ENCODE measurements around the gene DNAJC16. TPM values are rescaled to one million over a fixed set of nuclear protein-coding genes. Genes with fewer than 3 reads are reported as not detected.

The DNAJC16 gene
- total RNA-seq, 1 donor from 2014 or later = 23.9 TPM

GRCh38 chr1:15622712-15623373 is 96.2 kb downstream of the DNAJC16 start:
- Histone ChIP-seq H3K4me3 (no peak overlapping the region), H3K27me3 (ENCODE audit: low read depth) (no peaks in the 10 kb centered on the region), H3K27ac (peak overlapping the region; percentile 9), H3K36me3 (peaks cover 13% of the 10 kb centered on the region), H3K9me3 (no peaks in the 10 kb centered on the region), H3K4me1 (peaks cover 92% of the 10 kb centered on the region)
- no peak for TF ChIP-seq CTCF (IDR thresholded peaks at IDR 0.05)
- intact Hi-C loops (cut with DNase I) = no loop called here
- peak in 1 of 2 donors; percentile 50 for ATAC-seq
- DNase-seq = no peak

- Histone ChIP-seq H3K36me3 (peaks cover 18% of the 10 kb centered on the region), H3K27me3 (ENCODE audit: low read depth) (no peaks in the 10 kb centered on the region), H3K9me3 (no peaks in the 10 kb centered on the region), H3K4me1 (peaks cover 93% of the 10 kb centered on the region), H3K4me3 (no peak overlapping the region), H3K27ac (no peak overlapping the region)
- no peak for TF ChIP-seq CTCF (IDR thresholded peaks at IDR 0.05)
- DNase-seq = no peak
- ATAC-seq = no peak
- intact Hi-C loops (cut with DNase I) = no loop called here
These were observed 96.8 kb downstream of the DNAJC16 start for GRCh38 chr1:15623435-15623834.

GRCh38 chr1:15624133-15624714 is 97.6 kb downstream of the DNAJC16 start:
- intact Hi-C loops (cut with DNase I) = no loop called here

GRCh38 chr1:15625056-15625917 is 98.6 kb downstream of the DNAJC16 start:
- Histone ChIP-seq H3K27ac (no peak overlapping the region), H3K9me3 (no peaks in the 10 kb centered on the region), H3K4me1 (peaks cover 78% of the 10 kb centered on the region), H3K4me3 (no peak overlapping the region), H3K36me3 (peaks cover 34% of the 10 kb centered on the region), H3K27me3 (ENCODE audit: low read depth) (no peaks in the 10 kb centered on the region)
- intact Hi-C loops (cut with DNase I) = no loop called here
- no peak for TF ChIP-seq CTCF (IDR thresholded peaks at IDR 0.05)
- DNase-seq (no peak), ATAC-seq (no peak)

More at GRCh38 chr1:15624133-15624714, 97.6 kb downstream of the DNAJC16 start:
- H3K4me1 ChIP-seq = peaks cover 87% of the 10 kb centered on the region
- ATAC-seq (no peak), DNase-seq (no peak)
- no peaks in the 10 kb centered on the region for H3K9me3 ChIP-seq
- no peak overlapping the region for H3K27ac ChIP-seq
- H3K4me3 ChIP-seq = no peak overlapping the region
- no peak for TF ChIP-seq CTCF (IDR thresholded peaks at IDR 0.05)
- peaks cover 26% of the 10 kb centered on the region for H3K36me3 ChIP-seq
- no peaks in the 10 kb centered on the region for H3K27me3 ChIP-seq (ENCODE audit: low read depth)

Other genes with a start within 250 kb of the DNAJC16 start
- 100 TPM for gene EFHD2, start 117.0 kb upstream of the DNAJC16 start, total RNA-seq
- gene CTRC, start 88.4 kb upstream of the DNAJC16 start, total RNA-seq = not detected
- not detected for gene CELA2A, start 70.1 kb upstream of the DNAJC16 start, total RNA-seq
- gene CELA2B, start 50.7 kb upstream of the DNAJC16 start, total RNA-seq = not detected
- gene CASP9, start 2.6 kb upstream of the DNAJC16 start, total RNA-seq = 16.4 TPM
- not detected for gene AGMAT, start 58.2 kb downstream of the DNAJC16 start, total RNA-seq
- 48.8 TPM for gene DDI2, start 90.6 kb downstream of the DNAJC16 start, total RNA-seq
- 80.4 TPM for gene PLEKHM2, start 157.5 kb downstream of the DNAJC16 start, total RNA-seq
- gene SLC25A34, start 209.4 kb downstream of the DNAJC16 start, total RNA-seq = 3.5 TPM
- not detected for gene TMEM82, start 215.7 kb downstream of the DNAJC16 start, total RNA-seq
- 20.1 TPM for gene FBLIM1, start 231.9 kb downstream of the DNAJC16 start, total RNA-seq